Sigmoid colon (tissue), 7 donors: Measurements from ENCODE around the gene ASS1. TPM values are rescaled to one million over a fixed set of nuclear protein-coding genes. Genes with fewer than 3 reads are reported as not detected.

Experiments
- DNase-seq: peaks from one replicate; pipeline ENCODE4 v3.0.0-alpha.2; 2019
- H3K27ac ChIP-seq, 4 donors: fragments of 200-600 bp; sonication (generic); one replicate each; pipeline ENCODE4 v1.5.1; 2016 to 2019; ENCODE audit warnings: mild to moderate bottlenecking in 1 of 4
- H3K27me3 ChIP-seq, 3 donors: fragments of 200-600 bp; sonication (generic); one replicate each; pipeline ENCODE4 v1.5.1; 2019; ENCODE audit warnings: mild to moderate bottlenecking in 1 of 3
- H3K36me3 ChIP-seq, 4 donors: fragments of 200-600 bp; sonication (generic); one replicate each; pipeline ENCODE4 v1.5.1; 2016 to 2019
- H3K4me1 ChIP-seq, 4 donors: fragments of 200-600 bp; sonication (generic); one replicate each; pipeline ENCODE4 v1.5.1; 2017 to 2019
- H3K4me3 ChIP-seq, 4 donors: fragments of 200-600 bp; sonication (generic); one replicate each; pipeline ENCODE4 v1.5.1; 2017 to 2019; ENCODE audit warnings: mild to moderate bottlenecking in 2 of 4, moderate library complexity in 1 of 4
- H3K9me3 ChIP-seq, 4 donors: fragments of 200-600 bp in 3 of 4; sonication (generic) in 3 of 4; one replicate each; pipeline versions ENCODE4 v1.5.1 to v1.6.1; 2013 to 2019
- EP300 ChIP-seq, 4 donors: sonication (generic); formaldehyde crosslinking; IDR thresholded peaks; one replicate each; pipeline ENCODE4 v1.6.1; 2017; ENCODE audit warnings: antibody characterized with exemption in 4 of 4
- POLR2A ChIP-seq, 2 donors: fragments of 450-650 bp; IDR thresholded peaks; one replicate each; pipeline ENCODE4 v1.6.1; 2016; ENCODE audit warnings: antibody characterized with exemption in 2 of 2, mild to moderate bottlenecking in 2 of 2, moderate library complexity in 2 of 2
- POLR2AphosphoS5 ChIP-seq, 4 donors: sonication (generic); formaldehyde crosslinking; IDR thresholded peaks; one replicate each; pipeline ENCODE4 v1.6.1; 2017; ENCODE audit warnings: antibody characterized with exemption in 4 of 4
- WGBS, 2 donors: extraction: QIAGEN DNeasy Blood & Tissue Kit; methylation state at CpG; one replicate each; pipeline ENCODE4 v1.1.7; 2013; 5-methylcytosine and 5-hydroxymethylcytosine counted together
- intact Hi-C: fragments of 100-400 bp; cut with DNase I; formaldehyde crosslinking; loops from one replicate; pipeline ENCODE4 v1.15.1; 2023
- polyA plus RNA-seq, 3 donors: library from polyadenylated mRNA; stranded (reverse); fragments of 200-250 nt; gene quantifications; one replicate each; pipeline ENCODE4 v1.2.3, GENCODE V29; 2013
- total RNA-seq, 4 donors: library from RNA; depleted of rRNA; stranded (reverse); fragments of >200 nt; gene quantifications; one replicate each; pipeline ENCODE4 v1.1.0, GENCODE V29; 2016
- TF ChIP-seq, protein P1 (sequence below), 4 experiments: fragments of 450-650 bp in 3 of 4; fragments of 200-600 bp in 1 of 4; IDR thresholded peaks; one replicate each; pipeline ENCODE4 v1.5.1; 2016 to 2019; ENCODE audit warnings: antibody characterized with exemption in 4 of 4, mild to moderate bottlenecking in 3 of 4, moderate library complexity in 2 of 4
- donor health status: healthy with polysubstance abuse.
- donor health status: Bipolar disorder and iron deficiency.
- donor health status: healthy.

The ASS1 gene
- total and polyA plus RNA-seq, 7 donors: 65.8 to 1,420 (median 84.2) TPM

DNA sequence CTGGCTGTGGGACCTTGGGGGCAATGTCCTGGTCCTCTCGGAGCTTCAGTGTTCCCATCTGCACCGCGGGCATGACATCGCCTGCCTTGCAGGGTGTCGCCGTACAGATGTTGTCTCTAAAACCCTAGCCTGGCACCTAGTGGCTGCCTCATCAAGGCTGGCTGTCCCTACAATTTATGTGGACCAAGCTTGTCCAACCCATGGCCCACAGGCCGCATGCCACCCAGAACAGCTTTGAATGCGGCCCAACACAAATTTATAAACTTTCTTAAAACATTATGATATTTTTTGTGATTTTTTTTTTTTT, 18.3 kb upstream of the ASS1 start:
- H3K27me3 ChIP-seq: no peaks in the 10 kb centered on the region
- no peak for TF ChIP-seq POLR2A (IDR thresholded peaks at IDR 0.05)
- TF ChIP-seq, protein P1, sequence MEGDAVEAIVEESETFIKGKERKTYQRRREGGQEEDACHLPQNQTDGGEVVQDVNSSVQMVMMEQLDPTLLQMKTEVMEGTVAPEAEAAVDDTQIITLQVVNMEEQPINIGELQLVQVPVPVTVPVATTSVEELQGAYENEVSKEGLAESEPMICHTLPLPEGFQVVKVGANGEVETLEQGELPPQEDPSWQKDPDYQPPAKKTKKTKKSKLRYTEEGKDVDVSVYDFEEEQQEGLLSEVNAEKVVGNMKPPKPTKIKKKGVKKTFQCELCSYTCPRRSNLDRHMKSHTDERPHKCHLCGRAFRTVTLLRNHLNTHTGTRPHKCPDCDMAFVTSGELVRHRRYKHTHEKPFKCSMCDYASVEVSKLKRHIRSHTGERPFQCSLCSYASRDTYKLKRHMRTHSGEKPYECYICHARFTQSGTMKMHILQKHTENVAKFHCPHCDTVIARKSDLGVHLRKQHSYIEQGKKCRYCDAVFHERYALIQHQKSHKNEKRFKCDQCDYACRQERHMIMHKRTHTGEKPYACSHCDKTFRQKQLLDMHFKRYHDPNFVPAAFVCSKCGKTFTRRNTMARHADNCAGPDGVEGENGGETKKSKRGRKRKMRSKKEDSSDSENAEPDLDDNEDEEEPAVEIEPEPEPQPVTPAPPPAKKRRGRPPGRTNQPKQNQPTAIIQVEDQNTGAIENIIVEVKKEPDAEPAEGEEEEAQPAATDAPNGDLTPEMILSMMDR (IDR thresholded peaks at IDR 0.05): no peak
- TF ChIP-seq EP300 (IDR thresholded peaks at IDR 0.05): no peak
- no peak for TF ChIP-seq POLR2AphosphoS5 (IDR thresholded peaks at IDR 0.05)
- H3K4me1 ChIP-seq: peaks cover 0 to 22% (median 17%) of the 10 kb centered on the region in 4 donors
- H3K36me3 ChIP-seq: peaks cover 0 to 62% (median 24%) of the 10 kb centered on the region in 4 donors
- WGBS, 2 donors: 66 to 80% methylated on average over 8 of the region's 8 CpGs
- intact Hi-C loops: no loop called here
- DNase-seq: no peak
- H3K9me3 ChIP-seq: no peaks in the 10 kb centered on the region
- no peak overlapping the region for H3K27ac ChIP-seq
- H3K4me3 ChIP-seq: no peak overlapping the region

DNA sequence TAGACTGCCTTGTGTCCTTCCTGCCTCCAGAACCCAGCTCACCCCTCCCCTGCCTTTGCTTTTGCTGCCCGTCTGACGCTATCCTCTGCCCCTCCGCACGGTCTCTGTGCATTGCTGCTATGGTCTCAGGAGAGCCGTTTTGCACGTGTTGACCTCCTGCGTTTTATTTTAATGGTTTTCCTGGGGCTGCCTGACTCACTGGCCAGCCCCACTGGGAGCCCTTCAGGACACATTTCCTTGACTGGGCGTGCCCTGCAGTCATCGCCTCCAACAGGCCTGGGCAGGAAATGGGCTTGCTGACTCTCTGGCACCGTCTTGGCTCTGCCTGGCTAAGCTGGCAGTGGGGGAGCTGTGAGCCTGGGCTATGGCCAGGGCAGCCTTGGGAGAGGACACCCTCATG, 17.9 kb upstream of the ASS1 start:
- Histone ChIP-seq H3K4me3 (no peak overlapping the region), H3K9me3 (no peaks in the 10 kb centered on the region), H3K27me3 (no peaks in the 10 kb centered on the region), H3K27ac (no peak overlapping the region), H3K36me3 (peaks cover 0 to 62% (median 24%) of the 10 kb centered on the region in 4 donors), H3K4me1 (peaks cover 0 to 20% (median 17%) of the 10 kb centered on the region in 4 donors)
- TF ChIP-seq, protein P1 (IDR thresholded peaks at IDR 0.05): no peak
- TF ChIP-seq EP300 (IDR thresholded peaks at IDR 0.05) (no peak), POLR2AphosphoS5 (IDR thresholded peaks at IDR 0.05) (no peak), POLR2A (IDR thresholded peaks at IDR 0.05) (no peak)
- DNase-seq: no peak
- WGBS, 2 donors: 42 to 65% methylated on average over 10 of the region's 10 CpGs
- intact Hi-C loops: no loop called here

GRCh38 chr9:130427326-130427725, 17.4 kb upstream of the ASS1 start:
- TF ChIP-seq POLR2A (IDR thresholded peaks at IDR 0.05) (no peak), POLR2AphosphoS5 (IDR thresholded peaks at IDR 0.05) (no peak), EP300 (IDR thresholded peaks at IDR 0.05) (no peak)
- TF ChIP-seq, protein P1 (IDR thresholded peaks at IDR 0.05): no peak
- WGBS, 2 donors: 92% methylated on average over 12 of the region's 12 CpGs
- DNase-seq: no peak
- H3K4me3 ChIP-seq: no peak overlapping the region
- H3K36me3 ChIP-seq: peaks cover 0 to 62% (median 24%) of the 10 kb centered on the region in 4 donors
- peaks cover 0 to 16% (median 14%) of the 10 kb centered on the region in 4 donors for H3K4me1 ChIP-seq
- no peaks in the 10 kb centered on the region for H3K9me3 ChIP-seq
- intact Hi-C loops: no loop called here
- H3K27ac ChIP-seq: no peak overlapping the region
- H3K27me3 ChIP-seq: no peaks in the 10 kb centered on the region

GRCh38 chr9:130428086-130428665, 16.6 kb upstream of the ASS1 start:
- TF ChIP-seq, protein P1 (IDR thresholded peaks at IDR 0.05): no peak
- no peak for TF ChIP-seq EP300 (IDR thresholded peaks at IDR 0.05)
- TF ChIP-seq POLR2AphosphoS5 (IDR thresholded peaks at IDR 0.05): no peak
- no peak for TF ChIP-seq POLR2A (IDR thresholded peaks at IDR 0.05)
- H3K4me1 ChIP-seq: peaks cover 0 to 13% (median 12%) of the 10 kb centered on the region in 4 donors
- no peak for DNase-seq
- intact Hi-C loops: no loop called here
- H3K27ac ChIP-seq: no peak overlapping the region
- 95 to 96% methylated on average over 20 of the region's 20 CpGs for WGBS, 2 donors
- H3K9me3 ChIP-seq: no peaks in the 10 kb centered on the region
- peaks cover 0 to 62% (median 24%) of the 10 kb centered on the region in 4 donors for H3K36me3 ChIP-seq
- H3K4me3 ChIP-seq: no peak overlapping the region
- no peaks in the 10 kb centered on the region for H3K27me3 ChIP-seq

DNA sequence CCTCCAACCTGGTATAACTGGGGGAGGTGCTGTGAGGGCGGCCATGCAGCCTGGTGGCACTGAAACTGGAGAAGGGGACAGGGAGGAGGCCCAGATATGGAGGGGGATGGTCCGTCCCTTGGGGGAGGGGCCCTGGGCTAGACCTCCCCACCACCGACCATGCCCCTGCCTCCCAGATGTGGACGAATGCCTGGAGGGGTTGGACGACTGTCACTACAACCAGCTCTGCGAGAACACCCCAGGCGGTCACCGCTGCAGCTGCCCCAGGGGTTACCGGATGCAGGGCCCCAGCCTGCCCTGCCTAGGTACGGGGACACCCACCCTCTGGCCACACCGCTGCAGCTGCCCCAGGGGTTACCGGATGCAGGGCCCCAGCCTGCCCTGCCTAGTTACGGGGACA, 15.4 kb upstream of the ASS1 start:
- peaks cover 0 to 13% (median 11%) of the 10 kb centered on the region in 4 donors for H3K4me1 ChIP-seq
- intact Hi-C loops: no loop called here
- peaks cover 0 to 62% (median 24%) of the 10 kb centered on the region in 4 donors for H3K36me3 ChIP-seq
- no peak for TF ChIP-seq POLR2AphosphoS5 (IDR thresholded peaks at IDR 0.05)
- TF ChIP-seq, protein P1 (IDR thresholded peaks at IDR 0.05): no peak
- TF ChIP-seq POLR2A (IDR thresholded peaks at IDR 0.05): no peak
- TF ChIP-seq EP300 (IDR thresholded peaks at IDR 0.05): no peak
- no peak overlapping the region for H3K27ac ChIP-seq
- no peak for DNase-seq
- 89 to 97% methylated on average over 13 of the region's 13 CpGs for WGBS, 2 donors
- H3K4me3 ChIP-seq: no peak overlapping the region
- H3K27me3 ChIP-seq: peaks cover 0 to 6% (median 0%) of the 10 kb centered on the region in 3 donors
- no peaks in the 10 kb centered on the region for H3K9me3 ChIP-seq
